Fibroblast of lung (primary cell): ENCODE results near the gene CDH10.

Experiments
- EZH2 ChIP-seq: IDR thresholded peaks from 2 replicates; pipeline ENCODE4 v1.5.1; 2012; ENCODE audit warnings: low read length, control low read depth, mild to moderate bottlenecking; ENCODE audit errors: missing control alignments
- TF ChIP-seq, protein P1 (sequence below), 2 donors: IDR thresholded peaks in 1 of 2; conservative IDR thresholded peaks in 1 of 2; 1 replicate in 1 of 2; 2 replicates in 1 of 2; pipeline ENCODE4 v1.5.1; 2011 to 2012; ENCODE audit warnings: low read length in 2 of 2, control low read depth in 1 of 2, inconsistent platforms in 1 of 2, low read depth in 1 of 2, mild to moderate bottlenecking in 1 of 2

DNA sequence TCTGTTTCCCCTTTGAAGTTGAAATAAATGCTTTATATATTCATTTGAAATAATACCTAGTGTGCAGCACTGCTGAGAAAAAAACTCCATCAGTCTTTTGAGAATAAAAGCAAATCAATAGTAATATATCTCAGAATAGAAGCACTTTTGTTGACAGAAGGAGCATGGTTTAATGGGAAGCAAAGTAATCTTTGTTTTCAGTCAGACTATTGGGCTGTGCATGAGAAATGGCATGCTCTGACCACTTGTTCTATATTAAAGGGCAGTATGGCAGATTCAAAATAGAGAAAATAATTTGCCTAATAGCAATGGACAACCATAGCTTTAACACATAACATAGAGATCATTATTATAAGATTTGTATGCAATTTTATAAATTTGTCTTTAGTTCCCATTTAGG, 12.4 kb downstream of the CDH10 start:
- TF ChIP-seq, protein P1, sequence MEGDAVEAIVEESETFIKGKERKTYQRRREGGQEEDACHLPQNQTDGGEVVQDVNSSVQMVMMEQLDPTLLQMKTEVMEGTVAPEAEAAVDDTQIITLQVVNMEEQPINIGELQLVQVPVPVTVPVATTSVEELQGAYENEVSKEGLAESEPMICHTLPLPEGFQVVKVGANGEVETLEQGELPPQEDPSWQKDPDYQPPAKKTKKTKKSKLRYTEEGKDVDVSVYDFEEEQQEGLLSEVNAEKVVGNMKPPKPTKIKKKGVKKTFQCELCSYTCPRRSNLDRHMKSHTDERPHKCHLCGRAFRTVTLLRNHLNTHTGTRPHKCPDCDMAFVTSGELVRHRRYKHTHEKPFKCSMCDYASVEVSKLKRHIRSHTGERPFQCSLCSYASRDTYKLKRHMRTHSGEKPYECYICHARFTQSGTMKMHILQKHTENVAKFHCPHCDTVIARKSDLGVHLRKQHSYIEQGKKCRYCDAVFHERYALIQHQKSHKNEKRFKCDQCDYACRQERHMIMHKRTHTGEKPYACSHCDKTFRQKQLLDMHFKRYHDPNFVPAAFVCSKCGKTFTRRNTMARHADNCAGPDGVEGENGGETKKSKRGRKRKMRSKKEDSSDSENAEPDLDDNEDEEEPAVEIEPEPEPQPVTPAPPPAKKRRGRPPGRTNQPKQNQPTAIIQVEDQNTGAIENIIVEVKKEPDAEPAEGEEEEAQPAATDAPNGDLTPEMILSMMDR (conservative IDR thresholded peaks at IDR 0.05 in 1 of 2, IDR thresholded peaks at IDR 0.05 in 1 of 2; ENCODE audit: low read depth in 1 of 2, low read length in 2 of 2) = no peak
- no peak for TF ChIP-seq EZH2
